ENCODE measurements around the gene GLIS1. TPM values are rescaled to one million over a fixed set of nuclear protein-coding genes. Genes with fewer than 3 reads are reported as not detected.

The GLIS1 gene
- total and polyA plus RNA-seq, 10 of the 15 experiments (the other 5 are each of a cell fraction or from before 2014, with no cell fraction given), result not detected

GRCh38 chr1:53508991-53509666 is 229.8 kb downstream of the GLIS1 start (continued):
- TF ChIP-seq TBL1XR1 (IDR thresholded peaks at IDR 0.05; ENCODE audit: low read depth, low read length) (no peak), BCL11A (IDR thresholded peaks at IDR 0.05; ENCODE audit: low read depth, low read length) (no peak), ZNF274 (IDR thresholded peaks at IDR 0.05; ENCODE audit: insufficient read depth, insufficient read length) (no peak), MEF2B (IDR thresholded peaks at IDR 0.05; ENCODE audit: partially characterized antibody, poor library complexity, severe bottlenecking) (no peak), HSF1 (IDR thresholded peaks at IDR 0.05; ENCODE audit: low read depth, low read length) (no peak), SMAD5 (IDR thresholded peaks at IDR 0.05; ENCODE audit: low read depth) (no peak), FOXK2 (IDR thresholded peaks at IDR 0.05) (no peak), PBX3 (IDR thresholded peaks at IDR 0.05; ENCODE audit: insufficient replicate concordance, low read depth, low read length) (no peak)

GRCh38 chr1:53508056-53508990 is 230.6 kb downstream of the GLIS1 start:
- WGBS (ENCODE audit: insufficient coverage, insufficient replicate concordance, low lambda C conversion rate, missing lambda C conversion rate), result 35% methylated on average over 21 of the region's 22 CpGs
- no TSS peak for BruUV-seq (replicated peaks)
- no peaks in the 10 kb centered on the region for H3K4me1 ChIP-seq (ENCODE audit: control insufficient read depth, insufficient read depth, low read length)
- H3K27ac ChIP-seq (ENCODE audit: control insufficient read depth, insufficient read depth), result no peak overlapping the region
- in situ Hi-C loops (cut with MboI), result no loop called here
- CTCF ChIA-PET, result no interaction called here
- no peaks in the 10 kb centered on the region for H4K20me1 ChIP-seq (ENCODE audit: control insufficient read depth, insufficient read depth)
- ATAC-seq, result no peak
- H3K4me3 ChIP-seq, result no peak overlapping the region
- SMC1A ChIA-PET (ENCODE audit: uncharacterized antibody, unreplicated experiment), result no interaction called here
- no peak for FAIRE-seq
- intact Hi-C loops (cut with micrococcal nuclease; ENCODE audit: unreplicated experiment), result no loop called here
- POLR2A ChIA-PET, result no interaction called here
- no peak overlapping the region for H3K9ac ChIP-seq (ENCODE audit: control insufficient read depth, insufficient read depth, low read length)
- no peak overlapping the region for H2AFZ ChIP-seq (ENCODE audit: control insufficient read depth, low read depth, low read length)
- H3K27me3 ChIP-seq (replicated peaks in 1 of 2; ENCODE audit: control insufficient read depth in 2 of 2, insufficient read depth in 2 of 2, low read length in 1 of 2), result no peaks in the 10 kb centered on the region
- H3K79me2 ChIP-seq (ENCODE audit: control insufficient read depth, insufficient read depth, low read length), result no peaks in the 10 kb centered on the region
- DNase-seq (ENCODE audit: low read depth, low spot score), result no peak
- no peak overlapping the region for H3K4me2 ChIP-seq (ENCODE audit: control insufficient read depth, insufficient read depth)
- RAD21 ChIA-PET (ENCODE audit: unreplicated experiment), result no interaction called here
- H3K9me3 ChIP-seq (replicated peaks; ENCODE audit: control insufficient read depth, insufficient read depth, low read length), result no peaks in the 10 kb centered on the region
- no peaks in the 10 kb centered on the region for H3K36me3 ChIP-seq (ENCODE audit: control insufficient read depth in 2 of 2, insufficient read depth in 2 of 2, low read length in 1 of 2)
- TF ChIP-seq CTCF (IDR thresholded peaks at IDR 0.05 in 2 of 3, conservative IDR thresholded peaks at IDR 0.05 in 1 of 3; ENCODE audit: control insufficient read depth in 2 of 3, extremely low read depth in 1 of 3, insufficient read depth in 1 of 3, low read depth in 3 of 3, low read length in 3 of 3) (no peak), RFX5 (IDR thresholded peaks at IDR 0.05; ENCODE audit: low read depth, low read length) (no peak), KLF5 (IDR thresholded peaks at IDR 0.05; ENCODE audit: partially characterized antibody) (no peak), ZNF384 (IDR thresholded peaks at IDR 0.05; ENCODE audit: borderline replicate concordance, low read depth, low read length) (no peak)

All from GM12878 (cell line).